ENCODE measurements around the gene MYCBP2.
"Not testable (repeated sequence)": the region's sequence is repeated elsewhere in the genome, so short reads cannot be mapped to it uniquely, and the experiment has no call there.

The MYCBP2 gene, protein sequence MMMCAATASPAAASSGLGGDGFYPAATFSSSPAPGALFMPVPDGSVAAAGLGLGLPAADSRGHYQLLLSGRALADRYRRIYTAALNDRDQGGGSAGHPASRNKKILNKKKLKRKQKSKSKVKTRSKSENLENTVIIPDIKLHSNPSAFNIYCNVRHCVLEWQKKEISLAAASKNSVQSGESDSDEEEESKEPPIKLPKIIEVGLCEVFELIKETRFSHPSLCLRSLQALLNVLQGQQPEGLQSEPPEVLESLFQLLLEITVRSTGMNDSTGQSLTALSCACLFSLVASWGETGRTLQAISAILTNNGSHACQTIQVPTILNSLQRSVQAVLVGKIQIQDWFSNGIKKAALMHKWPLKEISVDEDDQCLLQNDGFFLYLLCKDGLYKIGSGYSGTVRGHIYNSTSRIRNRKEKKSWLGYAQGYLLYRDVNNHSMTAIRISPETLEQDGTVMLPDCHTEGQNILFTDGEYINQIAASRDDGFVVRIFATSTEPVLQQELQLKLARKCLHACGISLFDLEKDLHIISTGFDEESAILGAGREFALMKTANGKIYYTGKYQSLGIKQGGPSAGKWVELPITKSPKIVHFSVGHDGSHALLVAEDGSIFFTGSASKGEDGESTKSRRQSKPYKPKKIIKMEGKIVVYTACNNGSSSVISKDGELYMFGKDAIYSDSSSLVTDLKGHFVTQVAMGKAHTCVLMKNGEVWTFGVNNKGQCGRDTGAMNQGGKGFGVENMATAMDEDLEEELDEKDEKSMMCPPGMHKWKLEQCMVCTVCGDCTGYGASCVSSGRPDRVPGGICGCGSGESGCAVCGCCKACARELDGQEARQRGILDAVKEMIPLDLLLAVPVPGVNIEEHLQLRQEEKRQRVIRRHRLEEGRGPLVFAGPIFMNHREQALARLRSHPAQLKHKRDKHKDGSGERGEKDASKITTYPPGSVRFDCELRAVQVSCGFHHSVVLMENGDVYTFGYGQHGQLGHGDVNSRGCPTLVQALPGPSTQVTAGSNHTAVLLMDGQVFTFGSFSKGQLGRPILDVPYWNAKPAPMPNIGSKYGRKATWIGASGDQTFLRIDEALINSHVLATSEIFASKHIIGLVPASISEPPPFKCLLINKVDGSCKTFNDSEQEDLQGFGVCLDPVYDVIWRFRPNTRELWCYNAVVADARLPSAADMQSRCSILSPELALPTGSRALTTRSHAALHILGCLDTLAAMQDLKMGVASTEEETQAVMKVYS (N-terminal part only)

GRCh38 chr13:77326905-77327604 is at the start of gene MYCBP2:
MYCBP2 (minus strand) TSS chr13:77327094; CDS start chr13:77326775, 319 bp downstream.
- peak; percentile 98 for DNase-seq

GRCh38 chr13:77375560-77376108 is 48.7 kb upstream of the MYCBP2 start:
- DNase-seq, result no peak

DNA sequence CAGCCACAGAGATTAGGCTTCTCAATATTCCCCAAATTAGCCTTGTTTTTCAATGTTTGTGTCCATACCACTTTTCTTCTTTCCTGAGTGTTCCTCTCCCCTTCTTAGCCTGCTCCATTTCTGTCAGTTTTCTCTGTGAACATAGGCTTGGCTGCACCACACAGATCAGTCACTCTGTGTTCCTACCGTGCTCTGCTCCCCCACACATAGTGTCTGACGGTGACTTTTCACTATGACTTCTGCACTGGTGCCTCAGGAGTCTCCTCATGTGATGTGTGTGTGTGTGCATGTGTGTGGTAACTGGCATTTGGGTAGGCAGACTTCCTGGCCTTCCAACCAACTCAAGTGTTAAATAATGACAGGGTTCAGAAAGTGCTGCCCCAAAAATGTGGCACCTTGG is 47.9 kb upstream of the MYCBP2 start:
- DNase-seq, result no peak

- no peak for DNase-seq
Observed at GRCh38 chr13:77374339-77374738, 47.4 kb upstream of the MYCBP2 start.

GRCh38 chr13:77373502-77373901 is 46.6 kb upstream of the MYCBP2 start:
- DNase-seq, result no peak

GRCh38 chr13:77372275-77372674 is 45.4 kb upstream of the MYCBP2 start:
- no peak for DNase-seq

DNA sequence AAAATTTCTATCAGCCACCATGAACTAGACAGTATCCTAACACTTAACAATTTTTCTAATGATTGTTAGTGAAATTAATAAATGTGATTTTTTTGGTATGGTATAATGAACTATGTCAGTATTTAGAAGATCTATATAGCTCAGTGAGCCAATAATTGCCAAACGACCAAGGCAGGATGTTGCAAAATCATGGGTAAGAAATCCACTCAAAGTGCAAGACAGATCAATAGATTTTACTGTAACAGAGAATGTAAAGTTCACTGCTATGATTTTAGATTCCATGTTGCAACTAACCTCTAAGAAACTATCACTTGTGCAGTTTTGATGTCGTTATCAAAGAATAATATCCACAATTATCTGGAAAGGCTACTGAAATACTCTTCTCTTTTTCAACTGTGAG is 44.0 kb upstream of the MYCBP2 start:
- no peak for DNase-seq

- no peak for DNase-seq
Observed at GRCh38 chr13:77362166-77362565, 35.3 kb upstream of the MYCBP2 start.

DNA sequence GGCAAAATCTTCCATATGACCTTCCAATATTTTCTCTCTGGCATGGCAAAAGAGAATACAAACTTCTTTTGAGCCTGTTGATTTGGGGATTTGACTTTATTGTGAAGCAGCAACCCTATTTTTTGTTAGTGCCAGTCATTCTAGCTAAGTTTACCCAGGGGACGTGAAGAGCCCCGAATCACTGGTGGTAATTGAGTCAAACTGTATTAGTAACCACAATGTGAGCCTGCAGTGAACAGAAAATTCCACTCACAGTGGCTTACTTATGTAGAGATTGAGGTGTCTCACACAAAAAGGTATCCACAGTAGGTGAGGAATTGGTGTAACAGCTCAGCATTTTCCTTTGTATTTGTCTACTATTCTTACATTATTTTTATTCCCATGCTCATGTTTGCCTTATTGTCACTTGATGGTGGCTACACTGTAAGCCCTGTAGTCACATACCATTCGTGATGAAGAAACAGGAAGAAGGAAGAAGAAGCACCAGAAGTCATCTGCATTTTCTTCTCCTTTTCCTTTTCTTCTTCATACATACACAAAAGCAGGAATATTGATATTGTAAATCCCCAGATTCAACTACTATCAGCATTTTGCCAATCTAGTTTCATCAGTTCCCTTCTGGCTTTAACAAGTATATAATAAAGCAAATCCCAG is 33.3 kb upstream of the MYCBP2 start:
- DNase-seq, result no peak

- DNase-seq, result no peak
Observed at GRCh38 chr13:77359171-77359570, 32.3 kb upstream of the MYCBP2 start.

GRCh38 chr13:77358001-77358400 is 31.1 kb upstream of the MYCBP2 start:
- no peak for DNase-seq

DNA sequence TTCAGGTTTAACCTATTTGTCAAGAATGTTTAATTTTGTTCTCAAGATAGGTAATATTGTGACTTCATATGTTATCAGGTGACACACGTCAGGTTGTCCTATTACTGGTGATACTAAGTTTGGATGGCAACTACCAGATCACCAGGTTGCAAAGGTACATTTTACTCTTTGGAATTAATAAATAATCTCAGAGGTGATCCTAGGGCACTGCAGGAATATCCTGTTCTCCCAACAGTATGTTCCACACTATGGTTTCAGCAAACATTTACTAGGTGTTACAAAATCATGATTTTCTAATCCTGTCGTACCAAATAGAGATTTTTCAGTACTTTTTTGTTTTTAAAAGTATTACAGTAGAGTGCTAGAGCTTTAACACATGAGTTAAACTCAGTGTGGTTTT is 29.3 kb upstream of the MYCBP2 start:
- DNase-seq, result no peak

DNA sequence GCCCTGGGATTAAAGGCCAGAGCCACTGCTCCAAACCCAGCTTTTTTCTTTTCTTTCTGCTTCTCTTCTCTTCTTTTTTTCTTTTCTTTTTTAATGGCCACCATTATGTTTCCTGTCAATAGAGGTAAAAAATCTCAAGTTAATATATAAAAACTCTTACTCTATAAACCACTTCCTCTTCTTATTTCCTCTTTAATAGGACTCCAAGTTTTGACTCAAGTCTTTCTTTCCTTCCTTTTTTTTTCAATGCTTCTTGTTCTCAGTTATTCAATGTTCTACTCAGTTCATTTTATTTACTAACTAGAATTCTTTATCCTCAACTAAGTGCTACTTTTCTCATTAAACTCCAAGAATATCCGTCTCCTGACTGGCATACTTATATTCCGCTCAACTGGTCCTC is 27.1 kb upstream of the MYCBP2 start:
- no peak for DNase-seq

DNA sequence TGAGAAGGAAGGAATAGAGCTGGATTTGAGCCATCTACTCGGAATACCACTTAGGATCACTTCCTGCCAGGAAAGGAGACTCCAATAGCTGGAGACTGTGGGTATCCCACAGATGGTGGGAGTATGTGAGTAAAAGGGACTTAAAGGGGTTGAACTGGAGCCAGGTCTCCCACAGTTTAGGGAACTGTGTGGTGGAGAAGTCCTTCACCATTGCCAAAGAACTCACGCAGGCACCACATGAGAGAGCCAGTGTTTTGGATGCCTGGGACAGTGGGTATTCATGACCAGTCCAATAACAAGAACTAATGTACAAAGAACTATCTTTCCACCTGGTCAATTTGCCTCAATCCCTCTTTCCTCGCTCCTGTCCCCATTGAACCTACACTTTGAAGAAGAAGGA is 24.4 kb upstream of the MYCBP2 start:
- no peak for DNase-seq

GRCh38 chr13:77350811-77351210 is 23.9 kb upstream of the MYCBP2 start:
- no peak for DNase-seq

GRCh38 chr13:77349365-77349764 is 22.5 kb upstream of the MYCBP2 start:
- DNase-seq, result no peak

- not testable (repeated sequence) for DNase-seq
Observed at GRCh38 chr13:77347351-77347750, 20.5 kb upstream of the MYCBP2 start.

GRCh38 chr13:77345150-77345780 is 18.4 kb upstream of the MYCBP2 start:
- DNase-seq, result peak; percentile 47

- no peak for DNase-seq
Observed at GRCh38 chr13:77343841-77344240, 16.9 kb upstream of the MYCBP2 start.

GRCh38 chr13:77339408-77339807 is 12.5 kb upstream of the MYCBP2 start:
- DNase-seq, result no peak

- no peak for DNase-seq
Observed at GRCh38 chr13:77338961-77339401, 12.1 kb upstream of the MYCBP2 start.

Data from CD4-positive, alpha-beta T cell treated with Interleukin-17A for 1 hour (primary cell).